ENCODE measurements around the gene TAF5.
A peak's percentile ranks its signal among the peaks of the same experiment; 100 is the strongest.
"Not testable (repeated sequence)": the region's sequence is repeated elsewhere in the genome, so short reads cannot be mapped to it uniquely, and the experiment has no call there.

Gene TAF5

DNA sequence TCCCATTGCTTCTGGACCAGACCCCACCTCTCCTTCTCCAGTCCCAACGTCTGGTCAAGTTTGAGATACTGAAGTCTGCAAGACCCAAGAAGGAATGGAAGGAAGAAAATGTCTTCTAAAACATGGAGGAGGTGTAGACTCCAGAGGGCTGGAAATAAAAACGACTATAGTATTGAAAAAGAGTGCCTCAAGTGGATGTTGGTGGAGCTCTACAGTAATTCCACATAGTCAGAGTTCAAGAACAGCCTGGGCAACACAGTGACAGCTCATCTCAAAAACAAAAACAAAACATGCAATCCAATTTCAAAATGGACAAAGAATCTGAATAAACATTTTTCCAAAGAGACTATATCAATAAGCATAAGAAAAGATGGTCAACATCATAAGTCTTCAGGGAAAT lies 14.5 kb upstream of the TAF5 start:
- TF ChIP-seq, protein P1, sequence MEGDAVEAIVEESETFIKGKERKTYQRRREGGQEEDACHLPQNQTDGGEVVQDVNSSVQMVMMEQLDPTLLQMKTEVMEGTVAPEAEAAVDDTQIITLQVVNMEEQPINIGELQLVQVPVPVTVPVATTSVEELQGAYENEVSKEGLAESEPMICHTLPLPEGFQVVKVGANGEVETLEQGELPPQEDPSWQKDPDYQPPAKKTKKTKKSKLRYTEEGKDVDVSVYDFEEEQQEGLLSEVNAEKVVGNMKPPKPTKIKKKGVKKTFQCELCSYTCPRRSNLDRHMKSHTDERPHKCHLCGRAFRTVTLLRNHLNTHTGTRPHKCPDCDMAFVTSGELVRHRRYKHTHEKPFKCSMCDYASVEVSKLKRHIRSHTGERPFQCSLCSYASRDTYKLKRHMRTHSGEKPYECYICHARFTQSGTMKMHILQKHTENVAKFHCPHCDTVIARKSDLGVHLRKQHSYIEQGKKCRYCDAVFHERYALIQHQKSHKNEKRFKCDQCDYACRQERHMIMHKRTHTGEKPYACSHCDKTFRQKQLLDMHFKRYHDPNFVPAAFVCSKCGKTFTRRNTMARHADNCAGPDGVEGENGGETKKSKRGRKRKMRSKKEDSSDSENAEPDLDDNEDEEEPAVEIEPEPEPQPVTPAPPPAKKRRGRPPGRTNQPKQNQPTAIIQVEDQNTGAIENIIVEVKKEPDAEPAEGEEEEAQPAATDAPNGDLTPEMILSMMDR (IDR thresholded peaks at IDR 0.05) = 0 out of 2 replicates have a peak, but pooled peaks have one; percentile 0
- no peak for TF ChIP-seq ZFX (IDR thresholded peaks at IDR 0.05; ENCODE audit: borderline replicate concordance)
- no peak overlapping the region for H3K27ac ChIP-seq

- H3K27ac ChIP-seq = not testable (repeated sequence)
Observed at GRCh38 chr10:103354567-103354966, 13.2 kb upstream of the TAF5 start.

DNA sequence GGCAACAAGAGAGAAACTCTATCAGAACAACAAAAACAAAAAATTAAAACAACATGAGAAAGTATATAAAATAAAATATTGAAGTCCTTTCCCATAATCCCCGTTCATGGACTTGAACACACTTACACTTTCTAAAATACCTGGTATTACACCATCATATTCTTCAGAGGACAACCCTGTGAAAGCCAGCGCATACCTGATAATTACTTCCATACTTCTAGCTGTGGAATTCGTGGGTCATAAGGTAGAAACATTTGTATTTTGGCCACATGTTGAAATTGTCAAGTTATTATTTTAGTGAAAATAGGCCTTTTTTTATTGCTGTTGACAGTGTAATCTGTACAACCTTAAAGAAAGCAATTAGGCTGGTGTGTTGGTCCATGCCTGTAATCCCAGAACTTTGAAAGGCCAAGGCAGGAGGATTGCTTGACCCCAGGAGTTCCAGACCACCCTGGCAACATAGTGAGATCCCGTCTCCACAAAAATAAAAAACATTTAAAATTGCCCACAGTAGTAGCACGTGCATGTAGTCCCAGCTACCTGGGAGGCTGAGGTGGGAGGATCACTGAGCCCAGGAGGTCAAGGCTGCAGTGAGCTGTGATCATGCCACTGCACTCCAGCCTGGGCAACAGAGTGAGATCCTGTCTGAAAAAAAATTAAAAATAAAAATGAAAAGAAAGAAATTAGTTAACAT lies 11.7 kb upstream of the TAF5 start:
- TF ChIP-seq, protein P1 (IDR thresholded peaks at IDR 0.05) = no peak
- TF ChIP-seq ZFX (IDR thresholded peaks at IDR 0.05; ENCODE audit: borderline replicate concordance) = no peak
- no peak overlapping the region for H3K27ac ChIP-seq

DNA sequence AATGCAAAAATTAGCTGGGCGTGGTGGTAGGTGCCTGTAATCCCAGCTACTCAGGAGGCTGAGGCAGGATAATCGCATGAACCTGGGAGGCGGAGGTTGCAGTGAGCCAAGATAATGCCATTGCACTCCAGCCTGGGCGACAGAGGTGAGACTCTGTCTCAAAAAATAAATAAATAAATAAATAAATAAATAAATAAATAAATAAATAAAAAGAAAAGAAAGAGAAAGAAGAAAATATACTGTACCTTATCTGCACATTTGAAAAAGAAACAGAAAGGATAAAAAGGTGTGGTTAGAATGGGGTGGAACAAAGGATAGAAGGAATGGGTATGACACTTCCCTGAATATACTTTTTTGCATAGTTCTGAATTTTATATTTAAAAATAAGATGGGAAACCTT lies 8.3 kb upstream of the TAF5 start:
- H3K27ac ChIP-seq = not testable (repeated sequence)

- H3K27ac ChIP-seq = not testable (repeated sequence)
Observed at GRCh38 chr10:103360791-103361190, 7.0 kb upstream of the TAF5 start.

- TF ChIP-seq, protein P1 (IDR thresholded peaks at IDR 0.05) = no peak
- no peak for TF ChIP-seq ZFX (IDR thresholded peaks at IDR 0.05; ENCODE audit: borderline replicate concordance)
- peak overlapping the region; percentile 89 for H3K27ac ChIP-seq
Observed at GRCh38 chr10:103367379-103367781, 396 bp upstream of the TAF5 start.

DNA sequence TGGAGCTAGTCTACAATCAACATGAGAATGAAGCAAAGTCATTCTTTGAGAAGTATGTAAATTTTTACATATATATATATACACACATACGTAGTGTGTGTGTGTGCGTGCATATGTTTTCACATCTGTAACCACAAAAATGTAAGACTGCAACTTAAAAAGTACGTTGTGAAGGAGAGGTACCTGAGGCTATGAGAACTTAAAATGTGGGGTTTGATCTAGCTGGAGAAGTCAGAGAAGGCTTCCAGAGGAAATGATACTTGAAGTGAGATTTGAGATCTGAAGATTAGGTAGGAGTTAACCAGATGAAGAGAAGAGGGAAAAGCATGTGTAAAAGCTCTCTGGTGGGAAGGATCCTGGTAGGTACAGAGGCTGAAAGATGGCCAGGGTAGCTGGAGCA lies 5.8 kb downstream of the TAF5 start:
- no peak overlapping the region for H3K27ac ChIP-seq
- TF ChIP-seq, protein P1 (IDR thresholded peaks at IDR 0.05) = no peak
- TF ChIP-seq ZFX (IDR thresholded peaks at IDR 0.05; ENCODE audit: borderline replicate concordance) = no peak

GRCh38 chr10:103374263-103374662 lies 6.5 kb downstream of the TAF5 start:
- TF ChIP-seq, protein P1 (IDR thresholded peaks at IDR 0.05) = no peak
- H3K27ac ChIP-seq = no peak overlapping the region

DNA sequence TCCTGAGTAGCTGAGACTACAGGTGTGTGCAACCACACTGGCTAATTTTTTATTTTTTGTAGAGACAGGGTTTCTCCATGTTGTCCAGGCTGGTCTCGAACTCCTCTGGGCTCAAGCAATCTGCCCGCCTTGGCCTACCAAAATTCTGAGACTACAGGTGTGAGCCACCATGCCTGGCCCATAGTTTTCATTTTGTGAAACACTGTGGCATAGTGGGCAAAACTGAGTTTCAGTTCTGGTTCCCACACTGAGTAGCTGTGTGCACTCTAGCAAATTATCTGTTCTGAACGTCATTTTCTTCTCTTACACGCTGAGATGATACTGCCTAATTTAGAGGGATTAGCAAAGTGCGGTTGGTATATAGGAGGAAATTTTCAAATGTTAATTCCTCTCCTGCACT lies 15.0 kb downstream of the TAF5 start:
- H3K27ac ChIP-seq = no peak overlapping the region
- no peak for TF ChIP-seq ZFX (IDR thresholded peaks at IDR 0.05; ENCODE audit: borderline replicate concordance)
- TF ChIP-seq, protein P1 (IDR thresholded peaks at IDR 0.05) = no peak

Data from 22Rv1 (cell line).